ENCODE data around the gene AP3S2.

Gene AP3S2

GRCh38 chr15:89812847-89813320 lies 80.9 kb downstream of the AP3S2 start:
- no peak for DNase-seq

- no peak for DNase-seq
Observed at GRCh38 chr15:89812011-89812846, 81.6 kb downstream of the AP3S2 start.

GRCh38 chr15:89810837-89811236 lies 83.0 kb downstream of the AP3S2 start:
- DNase-seq, result no peak

- no peak for DNase-seq
Observed at GRCh38 chr15:89809787-89810148, 84.0 kb downstream of the AP3S2 start.

GRCh38 chr15:89809093-89809786 lies 84.6 kb downstream of the AP3S2 start:
- no peak for DNase-seq

- DNase-seq, result no peak
Observed at GRCh38 chr15:89808160-89808870, 85.5 kb downstream of the AP3S2 start.

- no peak for DNase-seq
Observed at GRCh38 chr15:89807689-89808088, 86.1 kb downstream of the AP3S2 start.

- DNase-seq, result no peak
Observed at GRCh38 chr15:89806559-89807550, 86.9 kb downstream of the AP3S2 start.

GRCh38 chr15:89806210-89806558 lies 87.6 kb downstream of the AP3S2 start:
- no peak for DNase-seq

GRCh38 chr15:89805241-89806209 lies 88.3 kb downstream of the AP3S2 start:
- no peak for DNase-seq

- no peak for DNase-seq
Observed at GRCh38 chr15:89803941-89804800, 89.6 kb downstream of the AP3S2 start.

- no peak for DNase-seq
Observed at GRCh38 chr15:89802986-89803824, 90.6 kb downstream of the AP3S2 start.

GRCh38 chr15:89802231-89802928 lies 91.4 kb downstream of the AP3S2 start:
- DNase-seq, result no peak

- no peak for DNase-seq
Observed at GRCh38 chr15:89801471-89802195, 92.2 kb downstream of the AP3S2 start.

GRCh38 chr15:89799918-89800498 lies 93.8 kb downstream of the AP3S2 start:
- DNase-seq, result no peak

GRCh38 chr15:89799011-89799911 lies 94.5 kb downstream of the AP3S2 start:
- DNase-seq, result no peak
